HG03025 (cell line): ENCODE data around the gene SULT1E1.

Source experiments
- ATAC-seq: cut with Tn5 transposase; IDR thresholded peaks from one replicate; pipeline ENCODE4 v1.9.1; 2021; ENCODE audit warnings: mild to moderate bottlenecking, moderate library complexity; ENCODE audit not compliant: unreplicated experiment, low FRiP score

SULT1E1 gene

DNA sequence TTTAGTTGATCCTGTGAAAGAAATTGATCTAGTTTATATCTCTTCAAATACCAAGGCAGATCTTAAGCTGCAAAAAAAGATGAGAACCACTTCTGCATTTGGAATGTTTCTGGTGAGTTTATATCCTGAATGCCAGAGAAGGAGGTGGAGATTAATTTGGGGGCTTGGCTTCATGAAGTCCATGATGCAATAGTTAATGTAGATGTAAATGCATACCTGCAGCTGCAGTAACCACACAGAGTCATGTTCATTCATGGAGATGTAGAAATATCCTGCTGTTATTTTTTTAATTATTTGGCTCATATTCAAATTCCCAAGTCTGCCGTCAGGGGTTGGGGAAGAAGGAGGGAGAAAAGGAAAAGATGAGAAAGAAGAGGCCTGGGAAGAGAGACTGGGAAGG, at the start of gene SULT1E1:
Gene SULT1E1, minus strand, starts transcription at position 94 of the 400 bp plus-strand sequence. CDS start 2,501 bp downstream, outside the sequence.
- no peak for ATAC-seq

DNA sequence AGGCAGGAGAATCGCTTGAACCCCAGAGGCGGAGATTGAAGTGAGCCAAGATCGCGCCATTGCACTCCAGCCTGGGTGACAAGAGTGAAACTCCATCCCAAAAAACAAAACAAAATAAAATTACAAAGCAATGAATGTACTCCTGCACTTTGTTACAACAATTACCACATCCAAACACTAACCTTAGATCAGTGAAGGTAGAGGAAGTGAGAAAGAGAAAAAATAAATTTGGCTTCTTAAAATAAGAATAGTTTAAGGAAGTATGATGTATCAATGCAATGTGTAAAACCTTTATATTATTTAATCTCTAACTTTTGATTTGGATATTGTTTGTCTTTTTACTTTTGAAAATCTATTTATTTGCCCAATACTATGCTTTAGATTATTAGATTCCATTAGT, 49.2 kb upstream of the SULT1E1 start:
- ATAC-seq = no peak

DNA sequence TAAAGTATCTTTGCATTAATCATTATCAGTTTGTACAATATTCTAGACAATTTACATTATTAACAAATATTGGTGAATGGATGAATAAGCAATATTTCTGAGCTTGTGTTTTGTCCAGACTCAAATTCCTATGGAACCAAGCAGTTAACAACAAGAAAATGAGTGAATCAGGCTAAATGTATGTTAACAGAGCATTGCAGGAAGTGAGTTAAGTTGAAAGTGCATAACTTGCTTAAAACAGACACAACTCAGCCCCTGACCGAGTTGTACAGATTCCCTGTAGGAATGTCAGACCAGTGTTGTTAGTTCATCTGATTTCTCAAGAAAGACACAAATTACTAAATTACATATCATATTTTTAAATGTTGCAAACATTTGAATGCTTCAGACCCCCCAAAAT, 47.2 kb upstream of the SULT1E1 start:
- ATAC-seq = no peak

GRCh38 chr4:69896530-69897116, 36.7 kb upstream of the SULT1E1 start:
- no peak for ATAC-seq

GRCh38 chr4:69894721-69895120, 34.8 kb upstream of the SULT1E1 start:
- ATAC-seq = no peak

DNA sequence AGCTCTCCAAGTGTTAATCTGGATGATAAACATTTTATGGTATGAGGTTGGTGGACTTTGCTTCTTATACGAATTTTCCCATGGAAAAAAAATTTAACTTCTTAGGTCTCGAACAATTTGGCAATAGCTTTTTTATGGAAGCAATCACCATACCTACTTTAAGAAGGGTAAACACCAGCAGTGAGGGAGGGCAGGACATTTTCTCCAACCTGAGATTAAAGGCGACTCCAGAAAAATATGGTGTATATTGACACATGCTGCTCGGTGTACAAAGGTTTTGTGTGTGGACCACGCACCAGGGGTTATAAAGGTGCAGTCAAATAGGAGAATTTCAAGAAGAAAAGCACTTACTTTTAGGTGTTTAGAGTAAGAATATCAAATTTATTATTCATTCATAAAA, 34.2 kb upstream of the SULT1E1 start:
- ATAC-seq = no peak

- no peak for ATAC-seq
These were observed 28.4 kb upstream of the SULT1E1 start for GRCh38 chr4:69888336-69888735.

GRCh38 chr4:69882150-69882549, 22.2 kb upstream of the SULT1E1 start:
- ATAC-seq = no peak

GRCh38 chr4:69881173-69881773, 21.3 kb upstream of the SULT1E1 start:
- ATAC-seq = no peak

GRCh38 chr4:69878250-69878649, 18.3 kb upstream of the SULT1E1 start:
- ATAC-seq = no peak

- ATAC-seq = no peak
These were observed 17.5 kb upstream of the SULT1E1 start for GRCh38 chr4:69877453-69877852.

DNA sequence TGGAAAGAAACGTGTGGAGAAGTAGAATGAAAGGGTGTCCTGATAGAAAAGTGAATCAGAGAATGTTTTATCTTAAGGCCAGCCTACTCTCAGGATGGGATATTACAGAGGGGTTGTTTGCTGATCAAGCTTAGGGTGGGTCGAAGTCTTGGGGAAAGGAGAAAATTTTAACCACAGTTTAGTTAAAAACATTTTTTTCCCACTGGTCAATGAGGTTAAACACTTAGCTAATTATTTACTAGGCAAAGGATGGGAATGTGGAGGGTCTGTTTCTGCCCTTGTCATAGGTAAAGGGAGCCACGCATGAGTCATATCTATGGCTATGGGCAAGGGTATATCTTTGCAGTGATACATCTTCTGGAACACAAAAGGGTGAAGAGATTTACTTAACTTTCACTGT, 16.1 kb upstream of the SULT1E1 start:
- no peak for ATAC-seq

- ATAC-seq = no peak
These were observed 15.6 kb upstream of the SULT1E1 start for GRCh38 chr4:69875576-69875975.

GRCh38 chr4:69874507-69874906, 14.6 kb upstream of the SULT1E1 start:
- ATAC-seq = no peak

DNA sequence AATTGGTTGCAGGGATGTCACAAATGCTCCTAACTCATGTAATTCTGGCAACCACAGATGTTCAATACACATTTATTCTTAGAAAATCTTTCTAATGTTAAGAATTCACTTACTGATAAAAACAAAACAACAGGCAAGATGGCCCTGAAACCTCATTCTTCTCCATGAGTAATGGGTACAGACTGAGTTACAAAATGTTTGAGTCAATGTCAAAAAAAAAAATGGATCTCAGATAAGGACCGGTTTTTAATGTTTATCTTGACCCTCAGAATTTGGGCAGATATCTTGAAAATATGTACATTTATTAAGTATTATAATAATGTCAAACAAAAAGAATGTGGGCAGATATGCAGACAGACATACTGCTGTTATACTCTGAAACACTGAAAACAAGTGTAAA, 1.8 kb upstream of the SULT1E1 start:
- ATAC-seq = no peak

DNA sequence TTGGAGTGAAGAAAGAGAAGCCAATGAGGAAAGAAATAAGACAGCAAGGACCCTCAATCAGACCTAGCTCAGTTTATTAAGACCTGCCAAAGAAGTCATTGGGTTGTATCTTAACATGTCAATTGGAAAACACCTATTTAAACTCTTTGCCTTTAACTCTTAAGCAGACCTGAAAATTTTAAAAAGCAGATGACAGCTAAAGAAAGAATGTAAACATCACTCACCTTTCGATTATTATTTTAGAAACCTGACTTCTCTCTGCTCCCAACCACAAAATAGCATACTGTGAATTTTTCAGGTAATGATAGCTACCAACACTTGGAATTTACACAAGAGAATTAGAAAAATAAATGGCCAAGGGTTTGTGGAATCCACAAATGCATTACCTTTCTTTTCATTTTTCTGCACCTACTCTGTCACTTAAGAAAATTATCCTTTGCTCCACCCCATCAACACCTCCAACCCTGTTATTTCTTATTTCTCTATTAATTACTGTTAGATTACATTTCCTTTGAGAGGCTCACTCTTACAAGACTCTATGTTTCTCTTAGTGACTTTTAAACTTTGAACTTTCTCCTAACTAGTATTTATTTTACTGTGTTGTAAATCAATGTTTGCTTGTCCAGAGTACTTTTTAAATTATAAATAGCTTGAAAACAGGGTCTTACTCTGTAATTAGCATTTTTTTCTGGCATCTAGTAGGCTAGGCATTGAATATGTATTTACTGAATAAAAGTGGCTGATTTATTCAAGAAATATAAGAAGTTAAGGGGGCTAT, 765 bp upstream of the SULT1E1 start:
- ATAC-seq = no peak

DNA sequence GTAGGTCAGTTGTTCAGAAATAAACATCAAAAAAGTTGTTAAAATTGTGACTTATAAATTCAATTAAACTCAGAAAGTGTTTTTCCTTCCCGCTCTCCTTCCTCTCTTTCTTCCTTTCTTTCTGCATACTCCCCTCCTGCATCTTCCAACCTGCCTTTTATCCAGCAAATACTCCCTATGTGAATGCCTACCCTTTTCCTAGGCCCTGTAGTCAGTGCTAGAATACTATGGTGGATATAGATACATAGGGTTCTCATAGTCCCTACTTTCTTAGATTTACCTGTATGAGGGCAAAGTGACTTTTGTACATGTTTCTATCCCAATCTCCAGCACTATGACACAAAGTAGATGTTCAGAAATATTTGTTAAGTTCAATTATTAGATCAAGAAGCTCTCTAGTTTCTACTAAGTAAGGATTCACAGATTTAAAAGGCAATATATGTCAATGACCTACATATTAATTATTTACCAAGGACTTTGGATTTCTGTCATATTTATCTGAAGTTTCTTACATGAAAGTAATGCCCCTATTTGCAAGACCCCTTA, 732 bp downstream of the SULT1E1 start:
- no peak for ATAC-seq

DNA sequence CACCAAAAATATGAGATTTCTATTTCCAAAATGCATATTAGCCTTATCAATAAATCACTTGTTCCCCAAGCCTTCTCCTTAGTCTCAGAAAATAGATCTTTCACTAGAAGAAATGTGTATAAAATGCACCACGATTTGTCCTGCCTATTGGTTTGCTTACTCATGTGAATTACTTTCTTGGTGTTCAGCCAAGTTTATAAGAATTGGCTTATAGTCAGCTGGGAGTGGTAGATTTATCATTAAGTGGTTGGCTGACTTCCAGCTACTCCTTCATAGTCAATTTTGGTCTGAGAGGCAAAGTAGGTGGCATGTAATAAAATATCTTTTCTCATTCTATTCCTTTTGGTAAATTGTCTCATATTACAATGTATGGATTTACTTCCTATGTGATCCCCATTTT, 1.3 kb downstream of the SULT1E1 start:
- no peak for ATAC-seq

DNA sequence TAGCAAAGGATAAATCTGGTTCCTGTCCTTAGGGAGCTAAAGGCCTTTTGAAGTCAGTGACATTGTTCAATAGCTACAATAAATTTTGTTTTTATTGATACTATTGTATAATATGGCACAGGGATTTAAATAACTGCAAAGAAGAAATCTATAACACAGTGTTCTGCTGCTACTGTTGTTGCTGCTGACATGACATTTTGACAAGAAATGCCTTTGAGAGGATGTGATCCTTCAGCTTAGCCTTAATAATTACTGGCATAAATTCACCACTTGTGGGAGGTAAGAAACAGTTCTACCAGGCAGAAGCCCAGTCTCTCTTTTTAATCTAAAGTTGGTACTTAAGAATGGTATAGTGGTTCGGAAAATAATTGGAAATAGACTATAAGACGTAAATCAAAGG, 4.1 kb downstream of the SULT1E1 start:
- ATAC-seq = no peak

- ATAC-seq = peak; percentile 95
These were observed 10.0 kb downstream of the SULT1E1 start for GRCh38 chr4:69849969-69850368.

DNA sequence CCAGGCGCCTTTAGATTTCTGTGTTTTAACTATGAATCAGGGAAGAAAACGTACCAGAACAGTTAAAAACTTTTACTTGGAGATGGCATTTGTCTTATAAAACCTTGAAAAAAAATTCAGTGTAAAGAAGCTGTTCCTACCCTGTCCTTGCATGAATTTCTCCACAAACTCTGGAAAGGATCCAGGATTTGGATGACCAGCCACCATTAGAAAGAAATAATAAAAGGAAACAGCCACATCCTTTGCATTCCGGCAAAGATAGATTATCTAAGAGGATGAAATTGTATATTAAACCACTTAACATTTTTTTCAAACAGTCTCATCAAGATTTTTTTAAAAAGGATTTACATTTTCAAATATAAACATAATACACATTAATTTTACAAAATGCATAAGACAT, 10.6 kb downstream of the SULT1E1 start:
- ATAC-seq = no peak

GRCh38 chr4:69848028-69848427, 11.9 kb downstream of the SULT1E1 start:
- no peak for ATAC-seq
